DMS153 (cell line): ENCODE measurements around the gene PLA2G2A.
A peak's percentile ranks its signal among the peaks of the same experiment; 100 is the strongest.
"Not testable (repeated sequence)": the region's sequence is repeated elsewhere in the genome, so short reads cannot be mapped to it uniquely, and the experiment has no call there.

ENCODE experiments used
- DNase-seq: peaks from one replicate; lab custom pipeline; 2025; lab: John Stamatoyannopoulos, UW

Gene PLA2G2A

DNA sequence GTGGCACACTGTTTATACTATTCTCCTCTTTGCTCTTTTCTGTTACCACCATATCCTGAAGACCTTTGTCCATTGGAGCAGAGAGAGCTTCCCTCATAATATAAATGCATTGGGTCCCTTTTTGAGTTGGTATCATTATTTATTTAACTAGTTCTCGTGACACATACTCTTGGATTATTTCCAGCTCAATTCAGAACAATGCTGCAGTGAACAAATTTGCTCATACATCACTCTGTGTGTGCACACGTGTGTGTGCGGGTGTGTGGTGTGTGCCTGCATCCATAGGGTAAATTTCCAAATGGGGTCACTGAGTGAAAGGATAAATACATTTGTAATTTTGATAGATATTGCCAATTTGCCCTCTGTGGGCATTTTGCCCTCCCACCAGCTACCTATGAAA is 5.8 kb downstream of the PLA2G2A start:
- DNase-seq: peak; percentile 9

DNA sequence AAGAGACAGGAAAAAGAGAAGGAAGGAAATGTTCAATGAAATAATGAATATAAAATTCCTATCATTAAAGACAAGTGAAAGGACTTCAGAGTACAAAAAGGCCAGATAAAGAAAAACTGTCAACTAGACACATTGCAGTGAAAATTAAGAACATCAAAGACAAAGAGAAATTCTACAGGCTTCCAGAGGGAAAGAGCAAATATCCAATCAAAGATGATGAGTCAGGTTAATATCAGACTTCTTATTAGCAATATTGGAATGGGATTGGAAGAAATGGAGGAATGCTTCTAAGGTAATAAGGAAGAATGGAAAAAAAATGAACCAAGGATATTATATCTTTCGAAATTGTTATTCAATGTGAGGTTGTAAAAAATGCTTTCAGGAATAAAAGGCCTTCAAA is 7.8 kb downstream of the PLA2G2A start:
- DNase-seq: no peak

DNA sequence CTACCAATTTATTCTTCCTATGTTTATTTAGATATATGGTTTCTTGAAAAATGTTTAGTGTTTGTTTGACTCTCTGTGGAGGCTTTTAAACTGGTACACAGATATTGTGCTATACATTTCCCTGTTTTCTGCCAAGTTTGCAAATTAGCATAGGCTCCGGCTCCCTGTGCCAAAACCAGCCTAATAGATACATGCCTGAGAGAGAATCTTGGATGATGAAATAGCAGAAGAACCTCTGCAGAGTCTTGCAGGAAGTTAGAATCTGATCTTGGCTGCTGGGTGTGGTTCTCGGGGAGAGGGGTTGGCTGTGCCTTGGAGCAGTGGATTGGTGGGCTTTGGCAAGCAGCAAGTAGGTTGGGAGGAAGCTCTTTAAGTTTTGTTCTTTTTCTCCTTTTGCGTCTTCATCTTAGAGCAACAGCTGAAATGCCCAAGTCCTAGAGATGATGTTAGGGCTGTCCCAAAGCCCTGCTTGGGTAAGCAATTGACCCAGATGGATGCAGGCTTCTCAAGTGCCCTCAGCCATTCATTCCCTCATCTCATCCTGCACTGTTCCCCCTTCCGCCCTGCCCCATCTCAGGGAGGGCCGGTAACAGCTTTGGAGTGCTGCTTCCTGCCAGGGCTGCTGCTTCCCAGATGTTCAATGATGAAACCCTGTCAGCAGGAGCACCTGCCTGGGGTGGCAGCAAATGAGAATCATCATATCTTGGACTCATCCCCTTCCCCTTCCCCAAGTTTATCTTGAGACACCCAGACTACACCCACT is 9.3 kb downstream of the PLA2G2A start:
- DNase-seq: no peak

DNA sequence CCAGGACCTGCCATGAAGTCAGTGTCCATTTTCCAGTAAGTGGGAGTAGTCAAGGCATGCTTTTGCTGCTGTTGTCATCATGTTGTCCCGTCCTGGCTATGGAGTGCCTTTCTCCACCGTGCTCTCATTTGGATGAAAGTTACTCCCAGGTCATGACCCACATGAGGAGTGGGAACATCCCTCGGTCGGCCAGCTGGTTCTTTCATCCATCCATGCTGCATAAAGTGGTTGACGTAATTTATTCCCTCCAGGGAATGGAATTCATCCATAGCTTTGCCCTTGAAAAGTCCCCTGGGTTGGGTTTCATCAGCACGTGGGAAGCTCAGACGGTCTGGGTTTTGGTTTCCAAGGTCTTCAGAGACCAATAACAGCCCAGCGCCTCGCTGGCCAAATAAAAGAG is 11.6 kb downstream of the PLA2G2A start:
- DNase-seq: no peak

DNA sequence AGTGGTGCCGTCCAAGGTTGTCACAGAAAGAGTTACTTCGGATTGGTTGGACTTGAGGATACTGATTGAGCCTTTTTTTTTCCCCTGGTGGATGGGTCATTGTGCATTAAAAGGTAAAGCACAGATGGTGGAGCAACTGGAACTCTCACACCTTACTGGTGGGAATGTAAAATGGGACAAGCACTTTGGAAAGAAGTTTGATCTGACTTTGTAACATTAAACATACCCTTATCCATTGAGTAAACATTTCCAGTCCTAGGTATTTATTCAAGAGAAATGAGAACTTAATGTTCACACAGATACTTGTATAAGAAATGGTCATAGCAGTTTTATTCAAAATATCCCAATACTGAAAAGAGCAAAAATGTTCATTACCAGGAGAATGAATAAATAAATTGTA is 14.9 kb downstream of the PLA2G2A start:
- DNase-seq: no peak

DNA sequence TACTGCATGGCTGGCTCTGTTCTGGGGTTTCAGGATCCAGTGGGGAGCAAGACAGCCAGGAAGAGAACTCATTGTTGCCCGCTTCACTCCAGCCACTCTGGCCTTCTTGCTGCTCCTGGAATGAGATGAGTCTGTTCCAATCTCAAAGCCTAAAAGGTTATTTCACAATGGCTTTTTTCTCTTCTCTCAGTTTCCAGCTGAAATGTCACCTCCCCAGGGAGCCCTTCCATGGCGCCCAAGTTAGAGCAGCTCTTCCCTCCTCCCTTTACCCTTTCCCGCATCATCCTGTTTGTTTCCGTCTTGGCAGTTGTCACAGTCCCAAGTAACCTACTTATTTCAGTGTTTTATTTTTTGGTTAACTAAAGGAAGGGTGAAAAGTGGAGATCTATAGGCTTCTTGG is 15.8 kb downstream of the PLA2G2A start:
- DNase-seq: no peak

DNA sequence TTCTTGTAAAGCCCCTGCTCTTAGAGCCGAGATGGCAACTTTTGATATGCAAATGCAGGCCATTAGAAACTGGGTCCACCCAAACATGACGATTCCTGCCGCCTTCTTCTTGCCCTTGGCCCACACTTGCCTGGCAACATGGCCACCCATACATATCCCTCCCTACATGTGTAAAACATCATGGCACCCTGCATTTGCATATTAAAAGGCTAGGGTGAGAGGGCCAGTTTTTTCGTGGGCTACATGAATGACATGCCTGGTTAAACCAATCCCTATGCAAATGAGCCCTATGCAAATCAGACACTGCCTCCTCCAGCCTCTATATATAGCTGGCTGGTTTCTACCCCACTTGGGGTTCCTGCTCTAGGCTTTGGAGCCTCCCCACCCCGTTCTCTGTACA is 18.8 kb downstream of the PLA2G2A start:
- DNase-seq: no peak

DNA sequence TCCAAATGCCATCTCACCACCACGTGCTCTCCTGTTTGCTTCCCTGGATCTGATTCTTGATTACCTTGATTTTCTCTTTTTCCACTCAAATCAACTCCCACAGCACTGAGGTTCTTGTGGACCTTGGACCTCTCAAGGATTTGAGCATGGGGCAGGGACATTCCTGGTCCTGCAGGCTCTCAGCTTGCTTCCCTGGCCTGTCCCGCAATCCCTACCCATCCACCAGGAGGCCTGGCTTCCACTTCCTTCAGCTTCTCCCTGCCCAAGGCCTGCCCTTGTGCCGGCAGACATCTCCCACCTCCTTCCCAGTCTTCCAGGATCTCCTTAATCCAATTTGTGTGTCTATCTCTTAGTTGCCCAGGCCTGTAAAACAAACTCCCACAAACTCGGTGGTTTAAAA is 21.6 kb downstream of the PLA2G2A start:
- DNase-seq: no peak

DNA sequence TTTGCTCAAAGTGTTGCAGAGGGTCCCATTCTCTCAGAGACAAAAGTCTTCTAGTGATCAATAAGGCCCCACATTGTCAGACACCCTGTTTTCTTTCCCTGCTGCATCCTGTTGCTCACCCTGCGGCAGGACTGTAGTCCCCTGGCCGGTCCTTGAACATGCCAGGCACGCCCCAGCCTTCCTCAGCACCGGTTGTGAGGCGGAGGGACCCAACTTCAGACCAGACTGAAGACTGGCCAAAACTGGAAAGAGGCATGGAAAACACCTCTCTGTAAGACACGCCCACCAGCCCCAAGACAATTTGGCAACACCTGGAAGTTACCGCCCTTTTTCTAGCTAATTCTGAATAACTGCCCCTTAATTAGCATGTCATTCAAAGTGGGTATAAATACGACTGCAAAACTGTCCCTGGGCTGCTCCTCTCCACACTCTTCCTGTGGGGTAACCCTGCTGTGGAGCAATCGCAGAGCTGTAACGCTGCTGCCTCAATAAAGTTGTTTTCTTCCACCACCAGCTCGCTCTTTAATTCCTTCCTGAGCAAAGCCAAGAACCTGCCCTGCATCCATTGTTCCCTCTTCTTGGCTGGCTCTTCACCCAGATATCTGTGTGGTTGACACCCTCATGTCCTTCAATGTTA is 23.8 kb downstream of the PLA2G2A start:
- no peak for DNase-seq

DNA sequence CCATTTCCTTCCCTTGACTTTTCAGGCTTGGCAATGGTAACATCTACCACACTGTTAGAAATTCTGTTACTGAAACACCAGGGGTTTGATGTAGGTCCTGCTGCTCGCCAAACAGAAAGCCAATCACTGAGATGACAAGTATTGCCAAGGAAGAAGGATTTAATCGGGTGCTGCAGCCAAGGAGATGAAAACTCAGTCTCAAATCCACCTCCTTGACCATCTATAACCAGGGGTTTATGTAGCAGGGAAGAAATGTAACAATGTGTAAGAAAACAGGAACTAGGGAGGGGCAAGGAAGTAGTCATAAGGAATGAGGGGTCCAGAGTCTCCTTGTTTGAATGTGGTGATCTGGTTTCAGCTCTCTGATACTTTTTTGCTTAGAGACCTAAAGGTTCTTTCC is 25.4 kb downstream of the PLA2G2A start:
- DNase-seq: no peak

DNA sequence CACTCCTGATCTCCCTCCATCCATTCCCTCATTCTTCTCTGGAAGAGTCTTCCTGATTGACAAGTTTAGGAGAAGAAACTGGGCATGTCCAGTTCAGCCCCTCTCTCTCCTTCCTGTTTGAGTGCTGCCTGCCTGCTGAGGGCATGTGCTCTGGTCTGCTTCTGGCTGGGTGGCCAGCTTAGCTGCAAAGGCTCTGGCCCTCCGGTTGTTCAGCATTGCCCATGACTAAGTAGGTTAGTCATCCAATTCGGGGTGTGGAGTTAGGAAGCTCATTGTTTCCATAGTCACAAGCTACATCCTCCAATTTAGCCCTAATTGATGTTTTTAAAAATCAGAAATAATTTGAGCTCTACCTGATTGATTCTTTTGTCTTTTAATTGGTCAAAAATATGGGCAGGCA is 30.4 kb downstream of the PLA2G2A start:
- no peak for DNase-seq

DNA sequence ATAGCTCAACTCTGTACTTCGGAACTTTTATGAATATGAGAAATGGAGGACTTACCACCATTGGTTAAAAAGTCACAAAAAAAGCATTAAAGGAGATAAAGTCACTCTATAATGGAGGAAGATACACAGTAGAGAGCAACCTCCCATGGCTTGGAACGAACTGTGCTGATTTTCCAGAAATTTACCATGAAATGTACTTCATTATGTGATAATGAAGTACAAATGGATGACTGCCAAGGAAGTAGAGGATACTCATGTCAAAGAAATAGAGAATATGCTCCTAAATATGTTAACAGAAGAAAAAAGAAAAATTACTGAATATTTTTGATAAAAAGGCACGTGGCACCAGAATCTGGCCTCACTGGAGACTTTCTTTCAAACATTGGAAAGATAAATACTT is 32.4 kb downstream of the PLA2G2A start:
- DNase-seq: no peak

DNA sequence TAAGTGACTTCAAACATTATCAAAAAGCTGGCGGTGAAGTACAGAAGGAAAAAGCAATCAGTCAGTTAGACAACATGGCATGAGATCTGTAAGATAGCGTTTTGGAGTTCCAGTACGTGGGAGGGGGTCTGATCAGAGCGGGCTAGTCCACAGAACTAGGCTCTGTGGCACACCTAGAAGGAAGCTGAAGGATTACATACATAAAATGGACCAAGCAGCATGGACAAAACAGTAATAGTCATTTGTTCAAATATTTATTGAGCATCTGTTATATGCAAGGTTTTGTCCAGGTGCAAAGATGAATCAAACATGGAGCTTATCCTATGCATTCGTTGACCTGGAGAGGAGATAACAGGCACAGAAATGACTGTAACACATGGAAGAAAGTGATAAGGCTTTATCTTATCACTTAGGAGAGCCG is 33.1 kb downstream of the PLA2G2A start:
- no peak for DNase-seq

DNA sequence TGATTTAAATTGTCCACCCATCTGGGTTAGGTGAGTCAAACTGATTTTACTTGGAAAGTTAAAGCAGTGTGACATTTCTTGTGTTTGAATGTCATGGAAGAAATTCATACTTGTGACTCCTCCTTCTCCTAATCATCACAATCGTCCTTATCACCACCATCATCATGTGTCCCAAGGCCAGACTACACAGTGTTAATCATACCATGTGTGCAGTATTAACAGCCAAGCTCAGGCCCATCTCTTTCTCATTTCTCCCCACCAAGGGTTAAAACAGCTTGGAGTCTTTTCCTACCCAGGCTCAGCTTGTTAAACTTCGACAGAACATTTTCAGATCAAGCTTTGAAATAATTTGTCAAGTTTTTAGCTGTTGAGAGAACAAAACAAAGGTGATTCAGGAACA is 33.5 kb downstream of the PLA2G2A start:
- DNase-seq: no peak

DNA sequence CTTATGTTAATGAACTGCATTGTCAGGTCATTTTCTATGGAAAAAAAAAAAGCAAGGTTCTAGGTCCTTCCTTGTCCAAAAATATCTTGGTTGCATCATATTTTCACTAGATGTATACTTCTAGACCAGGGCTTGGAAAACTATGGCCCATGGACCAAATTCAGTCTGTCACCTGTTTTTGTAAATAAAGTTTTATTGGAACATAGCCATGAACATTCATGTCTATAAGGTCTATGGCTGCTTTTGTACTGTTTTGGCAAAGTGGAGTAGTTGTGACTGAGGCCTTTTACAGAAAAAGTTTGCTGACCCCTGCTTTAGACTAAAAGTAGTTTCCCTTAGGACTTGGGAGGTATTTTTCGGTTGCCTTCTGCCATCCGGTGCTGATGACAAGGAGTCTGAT is 36.8 kb downstream of the PLA2G2A start:
- no peak for DNase-seq

DNA sequence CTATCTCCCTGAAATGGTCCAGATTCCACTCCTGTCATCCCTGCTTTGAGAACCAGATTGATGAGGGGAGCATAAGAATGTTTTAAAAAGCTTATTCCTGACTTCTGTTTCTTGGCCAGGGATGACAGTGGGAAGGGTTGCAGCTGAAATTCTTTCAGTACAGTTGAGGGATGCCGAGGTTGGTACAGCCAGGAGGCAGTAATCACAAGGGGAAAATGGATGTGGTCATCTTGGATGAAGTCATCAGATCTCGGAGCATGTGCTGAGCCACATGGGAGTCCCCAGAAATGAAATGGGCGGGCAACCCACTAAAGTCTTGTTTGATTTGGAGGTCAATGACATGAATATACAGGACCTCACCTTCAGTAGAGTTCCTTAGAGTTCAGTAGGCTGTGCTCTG is 37.3 kb downstream of the PLA2G2A start:
- no peak for DNase-seq

DNA sequence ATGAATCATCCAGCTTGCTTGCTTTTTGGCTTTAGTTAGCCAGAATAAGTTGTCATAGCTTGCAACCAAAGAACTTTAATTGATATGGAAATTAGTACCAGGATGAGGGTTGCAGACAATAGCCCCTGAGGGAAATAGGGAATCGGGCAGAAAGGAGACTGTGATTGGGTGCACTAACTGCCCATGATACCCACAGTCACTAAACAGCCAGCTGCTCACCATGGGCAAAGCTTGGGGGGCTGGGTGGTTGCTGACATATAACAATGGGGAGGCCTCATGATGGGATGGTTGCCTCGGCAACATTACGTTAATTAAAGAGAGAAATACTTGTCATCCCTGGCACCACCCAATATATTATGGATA is 38.2 kb downstream of the PLA2G2A start:
- no peak for DNase-seq

DNA sequence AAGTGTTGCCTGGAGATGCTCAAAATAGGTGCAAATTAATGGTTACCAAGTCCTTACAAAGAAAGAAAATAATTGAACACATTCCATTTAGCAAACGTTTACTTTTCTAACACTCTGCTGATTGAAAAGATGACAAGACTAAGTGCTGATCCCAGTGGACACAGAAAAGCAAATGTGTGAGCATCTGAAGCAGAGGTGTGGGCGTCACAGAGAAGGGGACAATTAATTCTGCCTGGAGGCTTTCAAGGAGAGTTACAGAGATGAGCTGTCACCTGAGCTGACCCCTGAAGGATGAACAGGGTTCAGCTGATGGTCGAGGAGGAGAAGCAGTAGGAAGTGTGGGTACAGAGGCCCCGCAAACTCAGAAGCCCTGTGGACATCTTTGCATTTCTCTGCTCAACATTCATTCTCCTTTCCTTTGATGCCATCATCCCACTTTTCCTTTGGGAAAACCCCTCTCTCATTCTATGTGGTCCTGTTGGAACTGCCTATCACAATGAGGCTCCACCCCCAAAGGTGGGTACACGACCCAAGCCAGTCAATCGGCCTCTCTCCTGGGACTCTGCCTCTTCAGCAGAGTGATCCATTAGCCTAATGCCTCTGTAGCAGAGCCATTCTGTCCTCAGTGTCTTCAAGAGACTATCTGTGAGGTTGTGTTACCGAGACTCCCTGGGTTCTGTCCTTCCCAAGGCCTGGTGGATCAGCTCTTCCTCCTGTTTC is 38.8 kb downstream of the PLA2G2A start:
- no peak for DNase-seq

DNA sequence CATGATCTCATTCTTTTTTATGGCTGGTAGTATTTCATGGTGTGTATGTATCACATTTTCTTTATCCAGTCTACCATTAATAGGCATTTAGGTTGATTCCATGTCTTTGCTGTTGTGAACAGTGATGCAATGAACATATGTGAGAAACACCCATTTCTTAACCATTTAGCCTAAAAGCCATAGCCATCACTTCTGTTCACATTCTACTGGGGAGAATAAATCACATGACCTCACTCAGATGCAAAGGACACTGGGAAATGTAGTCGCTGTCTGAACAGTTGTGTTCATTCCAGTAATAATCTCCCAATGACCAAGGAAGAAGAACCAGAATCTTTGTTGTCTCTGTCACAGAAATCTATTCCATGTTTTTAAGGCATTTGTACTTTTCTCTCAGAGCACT is 40.9 kb downstream of the PLA2G2A start:
- no peak for DNase-seq

DNA sequence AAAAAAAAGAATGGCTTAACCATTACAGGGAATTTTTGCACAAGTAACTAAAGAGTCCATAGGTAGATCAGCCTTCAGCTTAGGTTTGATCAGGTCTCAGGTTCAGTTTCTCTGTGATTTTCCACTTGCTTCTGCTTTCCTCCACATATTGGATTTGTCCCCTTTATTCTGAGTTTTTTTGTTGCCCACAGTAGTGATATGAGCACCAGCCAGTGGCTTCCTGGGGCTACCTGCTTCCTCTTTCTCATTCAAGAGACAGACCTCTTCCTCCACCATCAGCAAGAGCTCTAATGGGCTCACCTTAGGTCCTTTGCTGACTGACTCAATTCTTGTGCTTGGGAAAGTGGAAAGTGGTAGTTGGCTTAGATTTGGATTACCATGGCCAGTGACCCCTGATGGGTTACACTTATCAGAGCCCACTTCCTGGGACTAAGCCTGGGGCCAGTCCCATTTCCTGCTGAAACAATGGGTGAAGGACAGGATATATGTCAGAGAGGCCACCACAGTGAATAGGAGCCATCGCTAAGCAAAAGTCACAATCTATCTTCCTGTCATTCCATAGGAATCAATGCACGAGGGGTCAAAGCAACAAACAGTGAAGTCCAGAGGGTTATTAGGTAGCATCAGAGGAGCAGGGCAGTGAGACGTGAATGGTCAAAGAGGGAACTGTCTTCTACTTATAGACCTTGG is 43.2 kb downstream of the PLA2G2A start:
- no peak for DNase-seq

DNA sequence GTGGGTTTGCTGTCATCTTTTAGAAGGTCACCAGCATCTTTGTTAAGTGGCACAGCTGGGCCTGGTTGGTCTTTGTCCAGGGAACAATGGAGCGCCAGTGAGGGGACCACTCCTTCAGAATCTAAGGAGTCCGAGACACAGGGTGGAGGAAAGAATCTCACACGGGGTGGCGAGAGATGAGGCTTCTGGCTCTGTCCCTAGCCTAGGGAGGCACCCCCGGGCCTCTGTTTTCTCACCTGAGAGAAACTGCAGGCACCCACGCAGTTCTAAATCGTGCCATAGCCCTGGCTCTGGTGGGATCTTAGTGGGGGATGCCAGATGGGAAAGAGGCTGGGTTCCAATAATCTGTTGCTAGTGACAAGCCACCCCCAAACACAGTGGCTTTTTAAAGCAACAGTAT is 45.1 kb downstream of the PLA2G2A start:
- no peak for DNase-seq

DNA sequence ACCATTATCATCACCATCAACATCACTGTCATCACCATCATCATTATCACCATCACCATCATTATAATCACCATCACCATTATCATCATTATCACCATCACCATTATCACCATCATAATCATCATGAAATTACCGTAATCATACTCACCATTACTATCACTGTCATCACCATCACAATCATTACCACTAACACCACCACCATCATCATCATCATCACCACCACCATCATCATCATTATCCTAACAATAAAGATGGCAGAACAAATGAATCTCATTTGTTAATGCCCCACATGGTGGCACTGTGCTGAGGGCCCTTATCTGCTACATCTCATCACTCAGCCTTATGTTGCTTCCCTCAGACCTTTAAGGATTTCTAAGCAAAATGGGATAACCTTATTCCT is 46.6 kb downstream of the PLA2G2A start:
- DNase-seq: no peak

DNA sequence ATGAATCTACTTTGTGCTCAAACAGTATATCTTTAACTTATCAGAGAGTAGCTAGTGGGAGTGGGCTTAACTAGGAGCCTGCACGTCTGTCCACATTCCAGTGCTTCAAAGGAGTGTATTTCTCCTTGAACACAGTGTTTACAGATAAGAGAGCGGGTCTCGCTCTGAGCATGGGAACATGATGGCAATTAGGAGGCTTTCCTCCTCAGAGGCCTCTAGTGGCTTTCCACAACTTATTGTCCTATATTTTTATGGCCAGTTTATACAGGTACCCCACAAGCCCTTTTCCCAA is 52.3 kb downstream of the PLA2G2A start:
- DNase-seq: not testable (repeated sequence)
